ENCODE data around the gene SRF.

SRF gene

DNA sequence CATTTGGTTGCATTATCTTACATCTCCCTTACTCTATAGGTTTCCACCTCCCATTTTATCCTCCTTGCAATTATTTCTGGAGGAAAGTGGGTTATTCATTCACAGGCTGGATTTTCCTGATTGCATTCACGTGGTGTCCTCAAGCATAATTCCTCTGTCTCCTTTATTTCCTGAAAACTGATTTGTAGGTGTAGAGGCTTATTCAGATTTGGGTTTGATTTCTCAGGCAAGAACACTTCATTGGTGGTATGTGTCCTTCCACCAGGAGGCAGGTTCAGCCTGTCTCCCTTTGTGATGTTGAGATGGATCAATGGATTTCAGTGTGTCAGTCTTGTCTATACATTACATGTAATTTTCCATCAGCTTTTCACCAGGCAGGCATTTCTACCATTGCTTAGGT lies 40.9 kb downstream of the SRF start:
- TF ChIP-seq, protein P1, sequence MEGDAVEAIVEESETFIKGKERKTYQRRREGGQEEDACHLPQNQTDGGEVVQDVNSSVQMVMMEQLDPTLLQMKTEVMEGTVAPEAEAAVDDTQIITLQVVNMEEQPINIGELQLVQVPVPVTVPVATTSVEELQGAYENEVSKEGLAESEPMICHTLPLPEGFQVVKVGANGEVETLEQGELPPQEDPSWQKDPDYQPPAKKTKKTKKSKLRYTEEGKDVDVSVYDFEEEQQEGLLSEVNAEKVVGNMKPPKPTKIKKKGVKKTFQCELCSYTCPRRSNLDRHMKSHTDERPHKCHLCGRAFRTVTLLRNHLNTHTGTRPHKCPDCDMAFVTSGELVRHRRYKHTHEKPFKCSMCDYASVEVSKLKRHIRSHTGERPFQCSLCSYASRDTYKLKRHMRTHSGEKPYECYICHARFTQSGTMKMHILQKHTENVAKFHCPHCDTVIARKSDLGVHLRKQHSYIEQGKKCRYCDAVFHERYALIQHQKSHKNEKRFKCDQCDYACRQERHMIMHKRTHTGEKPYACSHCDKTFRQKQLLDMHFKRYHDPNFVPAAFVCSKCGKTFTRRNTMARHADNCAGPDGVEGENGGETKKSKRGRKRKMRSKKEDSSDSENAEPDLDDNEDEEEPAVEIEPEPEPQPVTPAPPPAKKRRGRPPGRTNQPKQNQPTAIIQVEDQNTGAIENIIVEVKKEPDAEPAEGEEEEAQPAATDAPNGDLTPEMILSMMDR (conservative IDR thresholded peaks at IDR 0.05), result peak; percentile 34
- H3K27ac ChIP-seq, result no peak overlapping the region

DNA sequence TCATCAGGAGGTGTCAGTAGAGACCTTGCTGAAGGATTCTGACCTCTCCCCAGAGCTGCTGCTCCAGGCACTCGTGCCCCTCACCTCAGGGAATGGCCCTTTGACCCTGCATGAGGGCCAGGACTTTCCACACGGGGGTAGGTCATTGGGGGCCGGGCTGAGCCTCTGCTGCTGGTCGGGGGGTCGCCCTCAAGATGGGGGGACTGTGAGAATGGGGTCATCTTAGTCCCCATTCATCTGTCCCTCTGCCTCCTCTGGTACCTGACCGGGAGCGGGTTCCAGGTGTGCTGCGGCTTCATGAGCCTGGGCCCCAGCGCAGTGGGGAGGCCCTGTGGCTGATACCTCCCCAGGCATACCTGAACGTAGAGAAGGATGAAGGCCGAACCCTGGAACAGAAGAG lies 42.4 kb downstream of the SRF start:
- no peak overlapping the region for H3K27ac ChIP-seq
- TF ChIP-seq, protein P1 (conservative IDR thresholded peaks at IDR 0.05), result no peak

DNA sequence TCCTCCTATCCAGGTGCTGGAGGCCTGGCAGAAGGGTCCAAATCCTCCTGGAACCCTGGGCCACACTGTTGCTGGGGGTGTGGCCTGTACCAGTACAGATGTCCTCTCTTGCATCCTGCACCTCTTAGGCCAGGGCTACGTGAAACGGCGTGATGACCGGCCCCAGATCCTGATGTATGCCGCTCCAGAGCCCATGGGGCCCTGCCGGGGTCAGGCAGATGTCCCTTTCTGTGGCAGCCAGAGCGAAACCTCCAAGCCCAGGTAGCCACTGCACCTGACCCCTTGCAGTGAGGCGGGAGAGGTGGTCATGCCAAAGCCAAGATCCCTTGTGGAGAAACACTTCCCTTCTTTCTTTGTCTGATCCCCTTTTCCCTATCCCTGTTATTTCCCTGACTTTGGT lies 44.0 kb downstream of the SRF start:
- no peak overlapping the region for H3K27ac ChIP-seq
- TF ChIP-seq, protein P1 (conservative IDR thresholded peaks at IDR 0.05), result no peak

DNA sequence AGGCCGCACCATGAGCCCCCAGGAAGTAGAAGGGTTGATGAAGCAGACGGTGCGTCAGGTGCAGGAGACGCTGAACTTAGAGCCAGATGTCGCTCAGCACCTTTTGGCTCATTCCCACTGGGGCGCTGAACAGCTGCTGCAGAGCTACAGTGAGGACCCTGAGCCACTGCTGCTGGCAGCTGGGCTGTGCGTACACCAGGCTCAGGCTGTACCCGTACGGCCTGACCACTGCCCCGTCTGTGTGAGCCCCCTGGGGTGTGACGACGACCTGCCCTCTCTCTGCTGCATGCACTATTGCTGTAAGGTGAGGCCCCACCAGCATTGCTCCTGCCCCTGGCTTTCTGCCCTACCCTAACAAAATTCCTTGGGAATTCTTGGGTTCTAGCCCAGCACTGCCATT lies 45.1 kb downstream of the SRF start:
- TF ChIP-seq, protein P1 (conservative IDR thresholded peaks at IDR 0.05), result no peak
- no peak overlapping the region for H3K27ac ChIP-seq

DNA sequence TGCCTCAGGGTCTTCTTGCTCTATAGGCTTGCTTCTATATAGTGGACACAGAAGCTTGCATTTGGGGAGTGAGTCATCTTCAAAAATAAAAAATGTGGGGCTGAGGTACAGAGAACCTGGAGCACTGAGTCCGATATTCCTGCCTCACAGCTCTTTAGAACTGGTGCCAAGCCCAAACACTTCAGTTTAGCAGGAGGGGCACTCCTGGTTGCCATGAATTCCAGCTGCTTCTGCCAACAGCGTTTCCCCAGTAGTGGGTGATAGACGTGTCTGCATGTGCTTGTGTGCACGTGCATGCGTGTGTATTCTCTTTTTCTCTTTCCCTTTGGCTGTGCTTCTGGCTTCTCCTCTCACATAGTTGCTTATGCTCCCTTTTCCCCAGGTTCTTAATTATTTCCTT lies 46.3 kb downstream of the SRF start:
- TF ChIP-seq, protein P1 (conservative IDR thresholded peaks at IDR 0.05), result no peak
- no peak overlapping the region for H3K27ac ChIP-seq

DNA sequence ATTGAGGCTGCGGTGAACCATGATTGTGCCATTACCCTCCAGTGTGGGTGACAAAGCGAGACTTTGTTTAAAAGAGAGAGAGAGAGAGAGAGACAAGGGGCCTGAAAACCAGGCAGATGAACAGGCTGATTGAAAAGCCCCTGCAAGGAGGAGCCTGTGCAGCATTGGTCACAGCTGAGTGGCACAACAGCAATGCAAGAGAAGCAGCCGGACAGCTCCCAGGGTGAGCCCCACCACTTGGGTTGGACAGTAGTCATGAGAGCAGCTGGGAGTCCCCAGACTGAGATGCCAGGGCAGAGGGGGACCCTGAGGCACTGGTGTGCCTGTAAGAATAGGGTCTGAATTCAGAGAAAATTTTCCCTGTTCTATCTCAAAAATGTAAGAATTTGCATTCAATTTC lies 48.0 kb downstream of the SRF start:
- TF ChIP-seq, protein P1 (conservative IDR thresholded peaks at IDR 0.05), result no peak

DNA sequence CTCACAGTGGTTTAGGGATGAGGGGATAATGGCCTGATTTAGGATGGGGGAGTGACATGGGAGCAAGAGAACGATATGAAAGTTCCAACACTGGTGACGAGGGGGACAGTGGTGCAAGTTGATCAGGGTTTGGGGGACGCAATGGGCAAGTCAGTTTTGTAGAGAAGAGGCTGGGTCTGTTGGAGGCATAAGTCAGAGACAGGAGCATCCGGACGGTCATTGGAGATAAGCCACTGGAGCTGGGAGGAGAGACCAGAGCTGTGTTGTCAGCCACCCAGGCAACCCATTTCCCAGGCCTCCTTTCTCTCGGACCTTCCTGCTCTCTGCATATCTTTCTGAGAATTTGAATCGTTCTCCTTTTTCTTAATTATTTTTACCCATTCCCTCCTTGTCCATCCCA lies 48.7 kb downstream of the SRF start:
- no peak overlapping the region for H3K27ac ChIP-seq
- TF ChIP-seq, protein P1 (conservative IDR thresholded peaks at IDR 0.05), result no peak

More for the DNA sequence above, 48.0 kb downstream of the SRF start:
- no peak overlapping the region for H3K27ac ChIP-seq
